HG02678 (cell line): ENCODE measurements around the gene FHIT.

Source experiments
- ATAC-seq: cut with Tn5 transposase; IDR thresholded peaks from one replicate; pipeline ENCODE4 v1.9.1; 2021; ENCODE audit warnings: mild to moderate bottlenecking, moderate library complexity; ENCODE audit not compliant: unreplicated experiment

The FHIT gene

GRCh38 chr3:60781935-60782334 is 469.3 kb downstream of the FHIT start:
- ATAC-seq = no peak

GRCh38 chr3:60779637-60780036 is 471.6 kb downstream of the FHIT start:
- ATAC-seq = no peak

GRCh38 chr3:60775985-60776384 is 475.3 kb downstream of the FHIT start:
- no peak for ATAC-seq

GRCh38 chr3:60774617-60775016 is 476.6 kb downstream of the FHIT start:
- ATAC-seq = no peak

GRCh38 chr3:60772584-60772983 is 478.7 kb downstream of the FHIT start:
- ATAC-seq = no peak

- ATAC-seq = no peak
Observed at GRCh38 chr3:60771766-60772165, 479.5 kb downstream of the FHIT start.

GRCh38 chr3:60770532-60770931 is 480.7 kb downstream of the FHIT start:
- no peak for ATAC-seq

- ATAC-seq = no peak
Observed at GRCh38 chr3:60767536-60767935, 483.7 kb downstream of the FHIT start.

- ATAC-seq = no peak
Observed at GRCh38 chr3:60765776-60766175, 485.5 kb downstream of the FHIT start.

- no peak for ATAC-seq
Observed at GRCh38 chr3:60764870-60765269, 486.4 kb downstream of the FHIT start.

- ATAC-seq = no peak
Observed at GRCh38 chr3:60760145-60760544, 491.1 kb downstream of the FHIT start.

GRCh38 chr3:60759439-60759838 is 491.8 kb downstream of the FHIT start:
- ATAC-seq = no peak

- ATAC-seq = no peak
Observed at GRCh38 chr3:60758831-60759230, 492.4 kb downstream of the FHIT start.

- no peak for ATAC-seq
Observed at GRCh38 chr3:60758171-60758570, 493.1 kb downstream of the FHIT start.

- ATAC-seq = no peak
Observed at GRCh38 chr3:60757724-60758123, 493.5 kb downstream of the FHIT start.

GRCh38 chr3:60756241-60757030 is 494.8 kb downstream of the FHIT start:
- no peak for ATAC-seq

GRCh38 chr3:60755094-60755493 is 496.2 kb downstream of the FHIT start:
- no peak for ATAC-seq

GRCh38 chr3:60754617-60755016 is 496.6 kb downstream of the FHIT start:
- no peak for ATAC-seq

- ATAC-seq = no peak
Observed at GRCh38 chr3:60752809-60753208, 498.4 kb downstream of the FHIT start.

- ATAC-seq = no peak
Observed at GRCh38 chr3:60746695-60747416, 504.4 kb downstream of the FHIT start.

GRCh38 chr3:60746043-60746638 is 505.1 kb downstream of the FHIT start:
- no peak for ATAC-seq

GRCh38 chr3:60743631-60744164 is 507.6 kb downstream of the FHIT start:
- no peak for ATAC-seq
